Peyer's patch (tissue), 4 donors: ENCODE measurements around the gene HIVEP2. TPM values are rescaled to one million over a fixed set of nuclear protein-coding genes. Genes with fewer than 3 reads are reported as not detected.
A peak's percentile ranks its signal among the peaks of the same experiment; 100 is the strongest.

Source experiments
- DNase-seq, 3 donors: peaks; one replicate each; pipeline ENCODE4 v3.0.0-alpha.2; 2017 to 2019
- H3K27ac ChIP-seq, 4 donors: fragments of 200-600 bp; sonication (generic); one replicate each; pipeline ENCODE4 v1.5.1; 2016 to 2019
- H3K27me3 ChIP-seq, 2 donors: fragments of 200-600 bp; sonication (generic); one replicate each; pipeline ENCODE4 v1.5.1; 2019
- H3K36me3 ChIP-seq, 3 donors: fragments of 200-600 bp; sonication (generic); one replicate each; pipeline ENCODE4 v1.5.1; 2016 to 2019
- H3K4me1 ChIP-seq, 4 donors: fragments of 200-600 bp; sonication (generic); one replicate each; pipeline ENCODE4 v1.5.1; 2016 to 2019
- H3K4me3 ChIP-seq, 4 donors: fragments of 200-600 bp; sonication (generic); 1 replicate in 3 of 4; 2 replicates in 1 of 4; pipeline ENCODE4 v1.5.1; 2016 to 2019; ENCODE audit warnings: mild to moderate bottlenecking in 1 of 4
- H3K9me3 ChIP-seq, 4 donors: fragments of 200-600 bp; sonication (generic); one replicate each; pipeline ENCODE4 v1.5.1; 2016 to 2019; ENCODE audit warnings: mild to moderate bottlenecking in 1 of 4
- POLR2A ChIP-seq, 2 donors: fragments of 450-650 bp; IDR thresholded peaks; one replicate each; pipeline ENCODE4 v1.5.1; 2017; ENCODE audit warnings: antibody characterized with exemption in 2 of 2, mild to moderate bottlenecking in 2 of 2, moderate library complexity in 2 of 2
- total RNA-seq, 4 donors: library from RNA; depleted of rRNA; stranded (reverse); fragments of >200 nt; gene quantifications; one replicate each; pipeline ENCODE4 v1.1.0, GENCODE V29; 2016
- TF ChIP-seq, protein P1 (sequence below), 6 experiments: fragments of 450-650 bp in 4 of 6; fragments of 200-600 bp in 2 of 6; sonication (generic) in 1 of 6; IDR thresholded peaks; one replicate each; pipeline ENCODE4 v1.5.1; 2017 to 2019; ENCODE audit warnings: antibody characterized with exemption in 6 of 6, mild to moderate bottlenecking in 3 of 6, moderate library complexity in 1 of 6

Gene HIVEP2
- total RNA-seq, 4 donors from 2014 or later = 14.4 to 35.5 (median 19.5) TPM

DNA sequence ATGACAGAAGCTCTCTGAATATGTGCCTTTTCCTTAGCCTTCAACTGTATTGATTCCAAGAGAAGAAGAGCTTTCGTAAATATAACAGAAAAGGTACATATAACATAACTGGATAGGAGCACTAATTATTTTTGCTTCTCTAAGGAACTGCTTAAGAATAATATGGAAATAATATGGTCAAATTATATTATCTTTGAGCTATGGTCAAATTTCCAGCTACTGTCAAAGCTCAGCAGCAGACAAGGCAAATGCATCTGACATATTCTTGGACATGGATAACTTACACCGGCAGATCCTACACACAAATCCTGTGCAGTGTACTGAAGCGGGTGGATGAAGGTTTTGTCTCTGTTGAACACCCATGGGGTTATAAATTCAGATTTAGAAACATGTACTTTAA lies 150.6 kb downstream of the HIVEP2 start:
- H3K27ac ChIP-seq = no peak overlapping the region
- TF ChIP-seq POLR2A (IDR thresholded peaks at IDR 0.05) = no peak
- TF ChIP-seq, protein P1, sequence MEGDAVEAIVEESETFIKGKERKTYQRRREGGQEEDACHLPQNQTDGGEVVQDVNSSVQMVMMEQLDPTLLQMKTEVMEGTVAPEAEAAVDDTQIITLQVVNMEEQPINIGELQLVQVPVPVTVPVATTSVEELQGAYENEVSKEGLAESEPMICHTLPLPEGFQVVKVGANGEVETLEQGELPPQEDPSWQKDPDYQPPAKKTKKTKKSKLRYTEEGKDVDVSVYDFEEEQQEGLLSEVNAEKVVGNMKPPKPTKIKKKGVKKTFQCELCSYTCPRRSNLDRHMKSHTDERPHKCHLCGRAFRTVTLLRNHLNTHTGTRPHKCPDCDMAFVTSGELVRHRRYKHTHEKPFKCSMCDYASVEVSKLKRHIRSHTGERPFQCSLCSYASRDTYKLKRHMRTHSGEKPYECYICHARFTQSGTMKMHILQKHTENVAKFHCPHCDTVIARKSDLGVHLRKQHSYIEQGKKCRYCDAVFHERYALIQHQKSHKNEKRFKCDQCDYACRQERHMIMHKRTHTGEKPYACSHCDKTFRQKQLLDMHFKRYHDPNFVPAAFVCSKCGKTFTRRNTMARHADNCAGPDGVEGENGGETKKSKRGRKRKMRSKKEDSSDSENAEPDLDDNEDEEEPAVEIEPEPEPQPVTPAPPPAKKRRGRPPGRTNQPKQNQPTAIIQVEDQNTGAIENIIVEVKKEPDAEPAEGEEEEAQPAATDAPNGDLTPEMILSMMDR (IDR thresholded peaks at IDR 0.05) = no peak
- no peak for DNase-seq

DNA sequence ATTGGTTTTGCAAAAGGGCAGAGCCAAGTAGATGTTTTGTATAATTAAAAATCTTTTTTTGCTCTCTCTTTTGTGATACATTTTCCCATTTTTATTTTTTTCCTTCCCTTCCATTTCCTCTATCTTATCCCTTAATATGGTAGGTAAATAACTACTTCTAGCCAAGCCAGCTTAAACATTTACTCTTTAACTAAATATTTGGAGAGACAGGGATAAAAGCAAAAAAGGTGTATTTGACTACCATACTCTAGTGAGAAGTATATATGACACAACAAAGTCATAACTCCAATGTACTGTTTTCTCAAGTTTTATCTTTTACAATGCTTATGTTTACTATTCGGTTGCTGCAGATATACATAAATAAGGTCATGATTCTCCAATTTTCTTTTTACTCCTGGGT lies 154.7 kb downstream of the HIVEP2 start:
- no peak for TF ChIP-seq POLR2A (IDR thresholded peaks at IDR 0.05)
- TF ChIP-seq, protein P1 (IDR thresholded peaks at IDR 0.05) = no peak
- H3K36me3 ChIP-seq = no peaks in the 10 kb centered on the region
- H3K9me3 ChIP-seq = no peaks in the 10 kb centered on the region
- H3K4me3 ChIP-seq = no peak overlapping the region
- no peak for DNase-seq
- no peak overlapping the region for H3K27ac ChIP-seq
- H3K4me1 ChIP-seq = no peaks in the 10 kb centered on the region
- H3K27me3 ChIP-seq = no peaks in the 10 kb centered on the region

More for the DNA sequence above, 150.6 kb downstream of the HIVEP2 start:
- Histone ChIP-seq H3K4me3 (no peak overlapping the region), H3K27me3 (no peaks in the 10 kb centered on the region), H3K36me3 (no peaks in the 10 kb centered on the region), H3K4me1 (no peaks in the 10 kb centered on the region), H3K9me3 (no peaks in the 10 kb centered on the region)

DNA sequence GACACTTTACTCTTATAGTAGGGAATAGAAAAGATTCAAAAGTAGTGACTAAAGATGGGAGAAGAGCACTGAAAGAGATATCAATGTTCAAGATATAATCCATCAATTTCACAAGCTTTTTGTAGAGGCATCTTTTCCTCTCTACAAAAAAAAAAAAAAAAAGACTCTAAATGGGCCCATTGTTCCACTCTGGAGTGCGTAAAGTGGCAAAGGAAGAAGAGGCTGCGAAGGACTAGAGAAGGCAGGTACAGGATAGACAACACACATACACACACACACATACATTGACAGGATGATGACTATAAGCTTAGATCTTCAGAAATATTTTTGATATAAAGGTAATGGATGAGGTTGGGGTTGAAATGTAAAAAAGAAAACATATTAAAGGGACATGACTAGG lies 157.6 kb downstream of the HIVEP2 start:
- Histone ChIP-seq H3K4me1 (no peaks in the 10 kb centered on the region), H3K9me3 (no peaks in the 10 kb centered on the region), H3K27ac (no peak overlapping the region), H3K27me3 (no peaks in the 10 kb centered on the region), H3K36me3 (no peaks in the 10 kb centered on the region), H3K4me3 (no peak overlapping the region)
- TF ChIP-seq POLR2A (IDR thresholded peaks at IDR 0.05) = no peak
- no peak for DNase-seq

DNA sequence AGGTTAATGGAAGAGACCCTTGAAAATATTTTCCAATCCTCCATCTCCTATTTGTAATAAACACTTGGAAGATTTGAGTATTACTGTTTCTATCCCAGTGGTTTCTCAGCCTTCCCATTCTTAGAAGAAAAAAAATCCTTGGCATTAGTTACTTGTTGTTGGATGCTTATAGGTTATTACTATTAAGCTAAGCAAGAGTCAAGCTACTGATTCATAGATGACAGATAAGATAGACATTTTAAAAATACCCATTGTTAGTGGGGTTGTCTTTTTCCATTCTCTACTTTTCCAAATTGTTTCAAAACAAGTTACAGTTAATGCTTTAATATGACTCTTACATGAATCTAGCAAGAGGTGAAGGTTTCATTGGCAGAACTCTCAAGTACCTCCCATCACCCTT lies 158.5 kb downstream of the HIVEP2 start:
- Histone ChIP-seq H3K4me1 (no peaks in the 10 kb centered on the region), H3K4me3 (no peak overlapping the region), H3K36me3 (no peaks in the 10 kb centered on the region), H3K27ac (no peak overlapping the region), H3K27me3 (no peaks in the 10 kb centered on the region), H3K9me3 (no peaks in the 10 kb centered on the region)
- DNase-seq = no peak
- TF ChIP-seq, protein P1 (IDR thresholded peaks at IDR 0.05) = no peak
- no peak for TF ChIP-seq POLR2A (IDR thresholded peaks at IDR 0.05)

DNA sequence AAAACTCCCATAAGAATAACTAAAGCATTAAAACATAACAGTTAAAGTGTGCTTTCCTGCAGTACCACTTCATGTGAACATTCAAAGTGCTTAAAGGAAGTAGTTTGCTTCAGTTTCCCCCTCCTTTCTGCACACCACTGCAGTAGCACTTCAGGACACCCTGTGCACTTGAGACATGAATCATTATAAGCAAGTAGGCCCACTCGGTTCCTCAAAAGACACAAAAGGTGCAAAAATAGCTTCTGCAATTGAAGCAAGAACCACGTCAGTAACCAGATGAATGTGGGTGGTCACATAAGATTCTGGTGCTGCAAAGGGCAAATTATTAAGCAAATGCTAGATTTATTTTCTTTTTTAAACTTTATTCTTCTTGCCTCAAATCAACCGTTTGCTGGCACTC lies 160.6 kb downstream of the HIVEP2 start:
- no peaks in the 10 kb centered on the region for H3K9me3 ChIP-seq
- no peaks in the 10 kb centered on the region for H3K4me1 ChIP-seq
- DNase-seq = peak in 2 of 3 donors; percentile 37 to 53
- H3K27me3 ChIP-seq = no peaks in the 10 kb centered on the region
- no peak overlapping the region for H3K4me3 ChIP-seq
- no peaks in the 10 kb centered on the region for H3K36me3 ChIP-seq
- peak overlapping the region in 1 of 4 donors; percentile 33 for H3K27ac ChIP-seq
- TF ChIP-seq, protein P1 (IDR thresholded peaks at IDR 0.05) = no peak
- TF ChIP-seq POLR2A (IDR thresholded peaks at IDR 0.05) = no peak

DNA sequence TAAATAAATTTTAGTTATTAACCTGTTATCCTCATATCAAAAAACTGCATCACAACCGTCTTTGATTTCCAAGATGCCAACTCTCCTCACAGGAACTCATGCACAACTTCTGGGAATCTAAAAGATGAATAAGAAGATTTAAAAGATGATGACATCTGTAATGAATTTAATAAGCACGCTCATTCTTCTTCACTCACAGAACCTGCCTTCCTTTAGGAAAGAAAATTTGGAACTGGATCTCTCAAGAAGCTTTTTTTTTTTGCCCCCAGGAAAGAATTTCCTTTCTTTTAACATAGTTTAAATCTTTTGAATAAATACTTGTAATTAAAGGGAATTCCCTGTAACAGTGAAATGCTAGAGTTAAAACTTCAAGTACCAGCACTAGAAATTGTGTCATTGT lies 161.5 kb downstream of the HIVEP2 start:
- Histone ChIP-seq H3K4me1 (no peaks in the 10 kb centered on the region), H3K36me3 (no peaks in the 10 kb centered on the region), H3K27ac (no peak overlapping the region), H3K4me3 (no peak overlapping the region), H3K9me3 (no peaks in the 10 kb centered on the region), H3K27me3 (no peaks in the 10 kb centered on the region)
- no peak for TF ChIP-seq POLR2A (IDR thresholded peaks at IDR 0.05)
- TF ChIP-seq, protein P1 (IDR thresholded peaks at IDR 0.05) = no peak
- DNase-seq = no peak
